ENCODE results near the gene ETNPPL. TPM values are rescaled to one million over a fixed set of nuclear protein-coding genes. Genes with fewer than 3 reads are reported as not detected.

Gene ETNPPL
- total RNA-seq, 1 experiment from 2014 or later, result 0.35 TPM

- BruUV-seq (replicated peaks), result no TSS peak
These were observed 53.1 kb downstream of the ETNPPL start for GRCh38 chr4:108709722-108710121.

GRCh38 chr4:108709234-108709633 is 53.6 kb downstream of the ETNPPL start:
- no peak for TF ChIP-seq CTCF (IDR thresholded peaks at IDR 0.05; ENCODE audit: unreplicated experiment)
- no TSS peak for BruUV-seq (replicated peaks)
- H3K4me1 Mint-ChIP-seq (ENCODE audit: low read depth, unreplicated experiment), result no peaks in the 10 kb centered on the region
- H3K36me3 Mint-ChIP-seq (ENCODE audit: insufficient read depth, unreplicated experiment), result no peaks in the 10 kb centered on the region
- H3K27me3 Mint-ChIP-seq (ENCODE audit: unreplicated experiment), result no peaks in the 10 kb centered on the region
- no peak overlapping the region for H3K27ac Mint-ChIP-seq (ENCODE audit: unreplicated experiment)
- no peaks in the 10 kb centered on the region for H3K9me3 Mint-ChIP-seq (ENCODE audit: low read depth, unreplicated experiment)
- CTCF ChIA-PET, result no interaction called here
- H3K4me3 Mint-ChIP-seq (ENCODE audit: low read depth, unreplicated experiment), result no peak overlapping the region
- no peak for DNase-seq
- intact Hi-C loops (cut with micrococcal nuclease; ENCODE audit: unreplicated experiment), result no loop called here

More at GRCh38 chr4:108709722-108710121, 53.1 kb downstream of the ETNPPL start:
- H3K36me3 Mint-ChIP-seq (ENCODE audit: insufficient read depth, unreplicated experiment), result no peaks in the 10 kb centered on the region
- no peak overlapping the region for H3K27ac Mint-ChIP-seq (ENCODE audit: unreplicated experiment)
- intact Hi-C loops (cut with micrococcal nuclease; ENCODE audit: unreplicated experiment), result no loop called here
- no peaks in the 10 kb centered on the region for H3K4me1 Mint-ChIP-seq (ENCODE audit: low read depth, unreplicated experiment)
- no peak overlapping the region for H3K4me3 Mint-ChIP-seq (ENCODE audit: low read depth, unreplicated experiment)
- H3K27me3 Mint-ChIP-seq (ENCODE audit: unreplicated experiment), result no peaks in the 10 kb centered on the region
- no peak for DNase-seq
- no peak for TF ChIP-seq CTCF (IDR thresholded peaks at IDR 0.05; ENCODE audit: unreplicated experiment)
- no peaks in the 10 kb centered on the region for H3K9me3 Mint-ChIP-seq (ENCODE audit: low read depth, unreplicated experiment)
- CTCF ChIA-PET, result interaction anchor here (0.6 kb wide), 1 partner anchor 99 kb away, joined by 3 read pairs; no protein-coding TSS in a partner anchor

GRCh38 chr4:108706289-108706688 is 56.6 kb downstream of the ETNPPL start:
- Mint-ChIP-seq H3K4me3 (ENCODE audit: low read depth, unreplicated experiment) (no peak overlapping the region), H3K27me3 (ENCODE audit: unreplicated experiment) (no peaks in the 10 kb centered on the region), H3K4me1 (ENCODE audit: low read depth, unreplicated experiment) (no peaks in the 10 kb centered on the region), H3K9me3 (ENCODE audit: low read depth, unreplicated experiment) (no peaks in the 10 kb centered on the region), H3K27ac (ENCODE audit: unreplicated experiment) (no peak overlapping the region), H3K36me3 (ENCODE audit: insufficient read depth, unreplicated experiment) (no peaks in the 10 kb centered on the region)
- TF ChIP-seq CTCF (IDR thresholded peaks at IDR 0.05; ENCODE audit: unreplicated experiment), result no peak
- BruUV-seq (replicated peaks), result no TSS peak
- DNase-seq, result no peak
- intact Hi-C loops (cut with micrococcal nuclease; ENCODE audit: unreplicated experiment), result no loop called here
- CTCF ChIA-PET, result no interaction called here

- TF ChIP-seq CTCF (IDR thresholded peaks at IDR 0.05; ENCODE audit: unreplicated experiment), result no peak
- no peaks in the 10 kb centered on the region for H3K27me3 Mint-ChIP-seq (ENCODE audit: unreplicated experiment)
- BruUV-seq (replicated peaks), result no TSS peak
- no peaks in the 10 kb centered on the region for H3K36me3 Mint-ChIP-seq (ENCODE audit: insufficient read depth, unreplicated experiment)
- DNase-seq, result no peak
- CTCF ChIA-PET, result no interaction called here
- H3K27ac Mint-ChIP-seq (ENCODE audit: unreplicated experiment), result no peak overlapping the region
- intact Hi-C loops (cut with micrococcal nuclease; ENCODE audit: unreplicated experiment), result no loop called here
- H3K9me3 Mint-ChIP-seq (ENCODE audit: low read depth, unreplicated experiment), result no peaks in the 10 kb centered on the region
- H3K4me3 Mint-ChIP-seq (ENCODE audit: low read depth, unreplicated experiment), result no peak overlapping the region
- H3K4me1 Mint-ChIP-seq (ENCODE audit: low read depth, unreplicated experiment), result no peaks in the 10 kb centered on the region
These were observed 58.9 kb downstream of the ETNPPL start for GRCh38 chr4:108703966-108704365.

All from Calu3 (cell line).